CD4-positive, alpha-beta memory T cell (primary cell): Measurements from ENCODE around the gene TBC1D14. TPM values are rescaled to one million over a fixed set of nuclear protein-coding genes. Genes with fewer than 3 reads are reported as not detected.
A peak's percentile ranks its signal among the peaks of the same experiment; 100 is the strongest.

Source experiments
- CTCF ChIA-PET: fragments of 350-600 bp; sonication (Branson Sonifier 250); formaldehyde crosslinking; loops from one replicate; lab custom pipeline; 2021; ENCODE audit warnings: inconsistent platforms; ENCODE audit not compliant: partially characterized antibody; lab: Charles Lee
- POLR2A ChIA-PET: fragments of 350-600 bp; sonication (Branson Sonifier 250); formaldehyde crosslinking; loops from one replicate; lab custom pipeline; 2021; ENCODE audit not compliant: partially characterized antibody; lab: Charles Lee
- DNase-seq, 5 donors: peaks; one replicate each; pipeline versions ENCODE4 v3.0.0 to v3.0.0-alpha.2; 2020 to 2022; ENCODE audit warnings: mixed read lengths in 1 of 5
- H3K27ac ChIP-seq: one replicate; pipeline ENCODE4 v1.7.0; 2013; ENCODE audit warnings: low read depth, low read length
- H3K27me3 ChIP-seq: 2 replicates; pipeline ENCODE4 v1.7.0; 2013; ENCODE audit warnings: mild to moderate bottlenecking, low read length, moderate library complexity; ENCODE audit not compliant: insufficient read depth
- H3K36me3 ChIP-seq: 2 replicates; pipeline ENCODE4 v1.7.0; 2013; ENCODE audit warnings: mild to moderate bottlenecking, low read length, moderate library complexity; ENCODE audit not compliant: insufficient read depth
- H3K4me1 ChIP-seq: 2 replicates; pipeline ENCODE4 v1.7.0; 2013; ENCODE audit warnings: mild to moderate bottlenecking, low read length, moderate library complexity; ENCODE audit not compliant: insufficient read depth
- H3K4me3 ChIP-seq, 2 donors: one replicate each; pipeline ENCODE4 v1.7.0; 2013; ENCODE audit warnings: low read length in 2 of 2, mild to moderate bottlenecking in 1 of 2
- H3K9me3 ChIP-seq, 2 donors: one replicate each; pipeline ENCODE4 v1.7.0; 2013; ENCODE audit warnings: low read length in 2 of 2, control low read depth in 1 of 2; ENCODE audit not compliant: control insufficient read depth in 1 of 2
- H3K27ac Mint-ChIP-seq, 7 donors: one replicate each; pipeline ENCODE4 v1.8.0; 2020 to 2021; ENCODE audit warnings: mixed read lengths in 7 of 7, mild to moderate bottlenecking in 6 of 7, inconsistent platforms in 3 of 7, moderate library complexity in 3 of 7
- H3K27me3 Mint-ChIP-seq, 2 donors: one replicate each; pipeline ENCODE4 v1.8.0; 2020 to 2021; ENCODE audit warnings: mixed read lengths in 2 of 2
- H3K36me3 Mint-ChIP-seq, 2 donors: one replicate each; pipeline ENCODE4 v1.8.0; 2020 to 2021; ENCODE audit warnings: mixed read lengths in 2 of 2, inconsistent platforms in 1 of 2, mild to moderate bottlenecking in 1 of 2
- H3K4me1 Mint-ChIP-seq, 4 donors: one replicate each; pipeline ENCODE4 v1.8.0; 2020 to 2021; ENCODE audit warnings: mixed read lengths in 4 of 4, mild to moderate bottlenecking in 1 of 4
- H3K4me3 Mint-ChIP-seq, 8 donors: one replicate each; pipeline ENCODE4 v1.8.0; 2020 to 2021; ENCODE audit warnings: mixed read lengths in 8 of 8, mild to moderate bottlenecking in 7 of 8, moderate library complexity in 6 of 8, inconsistent platforms in 3 of 8
- H3K9me3 Mint-ChIP-seq, 8 donors: one replicate each; pipeline ENCODE4 v1.8.0; 2020 to 2021; ENCODE audit warnings: mixed read lengths in 8 of 8, mild to moderate bottlenecking in 5 of 8, inconsistent platforms in 3 of 8, moderate library complexity in 1 of 8
- intact Hi-C: fragments of 100-400 bp; cut with micrococcal nuclease; formaldehyde crosslinking; loops from one replicate; pipeline ENCODE4 v1.15.1; 2023
- polyA plus RNA-seq, 2 donors: library from polyadenylated mRNA; unstranded; fragments of 300-500 nt; fragmentation: Illumina TruSeq; gene quantifications; one replicate each; pipeline ENCODE4 v1.2.3, GENCODE V29; 2021
- total RNA-seq, 2 experiments: library from RNA; stranded (reverse); gene quantifications; one replicate each; pipeline ENCODE4 v1.2.3, GENCODE V29; 2021

TBC1D14 gene, protein sequence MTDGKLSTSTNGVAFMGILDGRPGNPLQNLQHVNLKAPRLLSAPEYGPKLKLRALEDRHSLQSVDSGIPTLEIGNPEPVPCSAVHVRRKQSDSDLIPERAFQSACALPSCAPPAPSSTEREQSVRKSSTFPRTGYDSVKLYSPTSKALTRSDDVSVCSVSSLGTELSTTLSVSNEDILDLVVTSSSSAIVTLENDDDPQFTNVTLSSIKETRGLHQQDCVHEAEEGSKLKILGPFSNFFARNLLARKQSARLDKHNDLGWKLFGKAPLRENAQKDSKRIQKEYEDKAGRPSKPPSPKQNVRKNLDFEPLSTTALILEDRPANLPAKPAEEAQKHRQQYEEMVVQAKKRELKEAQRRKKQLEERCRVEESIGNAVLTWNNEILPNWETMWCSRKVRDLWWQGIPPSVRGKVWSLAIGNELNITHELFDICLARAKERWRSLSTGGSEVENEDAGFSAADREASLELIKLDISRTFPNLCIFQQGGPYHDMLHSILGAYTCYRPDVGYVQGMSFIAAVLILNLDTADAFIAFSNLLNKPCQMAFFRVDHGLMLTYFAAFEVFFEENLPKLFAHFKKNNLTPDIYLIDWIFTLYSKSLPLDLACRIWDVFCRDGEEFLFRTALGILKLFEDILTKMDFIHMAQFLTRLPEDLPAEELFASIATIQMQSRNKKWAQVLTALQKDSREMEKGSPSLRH
- total RNA-seq (10 to 100 TPM; 73.7 to 80.7 TPM), polyA plus RNA-seq (10 to 100 TPM; 40.7 to 52.2 TPM)

DNA sequence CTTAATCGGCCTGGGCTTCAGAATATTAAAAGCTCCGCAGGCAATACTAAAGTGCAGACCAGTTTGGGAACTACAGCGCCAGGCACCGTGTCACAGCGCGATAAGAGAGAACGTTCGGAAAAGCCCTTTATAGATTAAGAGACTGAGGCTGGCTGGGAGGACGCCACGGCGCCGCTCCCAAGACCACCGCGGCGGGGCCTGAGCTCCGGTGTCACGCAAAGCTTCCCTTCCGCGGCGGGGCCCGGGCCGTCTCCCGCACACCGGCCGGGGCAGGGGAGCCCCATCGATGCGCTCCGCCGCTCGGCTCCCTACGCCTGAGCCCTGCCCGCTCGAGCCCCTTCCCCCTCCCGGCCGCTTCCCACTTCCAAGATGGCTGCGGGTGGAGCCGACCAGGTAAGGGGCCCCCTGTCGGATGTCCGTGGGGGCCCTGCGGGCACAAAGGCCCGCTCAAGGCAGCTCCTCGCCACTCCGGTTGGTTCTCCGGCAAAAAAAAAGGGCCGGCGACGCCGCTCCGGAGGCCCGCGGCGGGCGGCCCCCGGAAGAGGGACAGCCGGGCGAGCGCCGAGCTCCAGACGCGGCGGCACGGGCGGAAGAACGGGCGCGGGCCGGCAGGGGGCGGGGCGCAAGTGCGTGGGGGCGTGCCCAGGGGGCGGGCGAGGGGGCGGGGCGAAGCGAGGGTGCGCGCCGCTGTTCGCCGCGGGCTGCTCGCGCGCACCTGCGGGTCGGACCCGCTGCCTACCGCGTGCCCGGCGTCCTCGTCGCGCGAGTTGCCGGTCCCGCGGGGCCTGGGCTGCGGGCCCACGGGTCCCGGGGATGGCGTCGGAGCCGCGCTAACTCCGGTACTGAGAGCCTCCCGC is at the start of gene TBC1D14:
TSS of gene TBC1D14 (plus strand) at position 714 of the 857 bp plus-strand sequence. CDS start 13,564 bp downstream, outside the sequence.
- Histone ChIP-seq H3K27me3 (no peaks in the 10 kb centered on the region), H3K36me3 (no peaks in the 10 kb centered on the region), H3K4me1 (peaks cover 63% of the 10 kb centered on the region), H3K27ac (peak within 1 kb of the TSS; percentile 81), H3K4me3 (peak within 1 kb of the TSS; percentile 77 to 78), H3K9me3 (no peaks in the 10 kb centered on the region)
- ChIA-PET POLR2A (interaction anchor here (0.6 to 7.3 kb wide), 34 partner anchors 10 to 1232 kb away, joined by 3 to 98 read pairs (median 4); partner anchors contain the start of genes BLOC1S4, GRPEL1, KIAA0232 and MRFAP1), CTCF (interaction anchor here (0.7 to 4.6 kb wide), 19 partner anchors 9 to 246 kb away, joined by 3 to 89 read pairs (median 4); partner anchors contain the start of gene GRPEL1)
- peaks cover 30 to 67% (median 52%) of the 10 kb centered on the region in 4 donors for H3K4me1 Mint-ChIP-seq
- peak; percentile 88 to 92 (median 90) for DNase-seq
- H3K27me3 Mint-ChIP-seq = no peaks in the 10 kb centered on the region
- intact Hi-C loops = loop anchor here (1.0 to 2.0 kb wide), 7 partner anchors 9 to 269 kb away; partner anchors contain the start of genes GRPEL1, MRFAP1 and TADA2B
- H3K27ac Mint-ChIP-seq = peak within 1 kb of the TSS; percentile 88 to 96 (median 91)
- H3K9me3 Mint-ChIP-seq = no peaks in the 10 kb centered on the region
- H3K4me3 Mint-ChIP-seq = peak within 1 kb of the TSS; percentile 90 to 95 (median 91)
- peaks cover 0 to 9% of the 10 kb centered on the region in 2 donors for H3K36me3 Mint-ChIP-seq

DNA sequence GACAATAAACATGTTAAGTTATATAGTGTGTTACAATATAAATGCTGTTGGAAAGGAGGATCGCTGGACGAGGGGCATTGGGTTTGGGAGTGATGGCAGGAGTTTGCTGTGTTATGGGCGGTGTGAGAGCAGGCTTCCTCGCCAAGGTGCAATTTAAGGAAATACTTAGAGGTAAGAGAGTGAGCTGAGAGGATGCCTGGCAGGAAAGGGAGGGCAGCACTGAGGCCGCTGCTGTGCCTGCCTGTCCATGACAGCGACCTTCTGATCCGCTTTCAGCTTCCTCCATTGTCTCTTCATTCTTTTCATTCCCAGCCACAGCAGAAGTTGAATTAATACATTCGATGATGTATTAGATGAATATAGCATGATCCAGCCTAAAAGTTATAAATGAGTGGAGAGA is 41.2 kb upstream of the TBC1D14 start:
- Mint-ChIP-seq H3K4me3 (no peak overlapping the region), H3K27ac (peak overlapping the region in 5 of 7 donors; percentile 9 to 87 (median 57)), H3K9me3 (no peaks in the 10 kb centered on the region), H3K27me3 (no peaks in the 10 kb centered on the region), H3K36me3 (peaks cover 44 to 56% of the 10 kb centered on the region in 2 donors), H3K4me1 (peaks cover 0 to 4% (median 1%) of the 10 kb centered on the region in 4 donors)
- Histone ChIP-seq H3K9me3 (no peaks in the 10 kb centered on the region), H3K4me3 (no peak overlapping the region), H3K27ac (no peak overlapping the region), H3K36me3 (peaks cover 13% of the 10 kb centered on the region), H3K27me3 (no peaks in the 10 kb centered on the region), H3K4me1 (no peaks in the 10 kb centered on the region)
- no peak for DNase-seq
- intact Hi-C loops = no loop called here
- ChIA-PET POLR2A (no interaction called here), CTCF (interaction anchor here (0.6 to 1.1 kb wide), 4 partner anchors 18 to 194 kb away, joined by 3 to 5 read pairs (median 3); no protein-coding TSS in a partner anchor)

GRCh38 chr4:6869944-6870343 is 39.7 kb upstream of the TBC1D14 start:
- Mint-ChIP-seq H3K36me3 (peaks cover 42 to 58% of the 10 kb centered on the region in 2 donors), H3K27me3 (no peaks in the 10 kb centered on the region), H3K4me3 (no peak overlapping the region), H3K9me3 (no peaks in the 10 kb centered on the region), H3K27ac (no peak overlapping the region), H3K4me1 (peaks cover 1 to 6% (median 3%) of the 10 kb centered on the region in 4 donors)
- no peak overlapping the region for H3K4me3 ChIP-seq
- no peak overlapping the region for H3K27ac ChIP-seq
- intact Hi-C loops = loop anchor here (5.0 kb wide), 2 partner anchors 88 to 538 kb away; partner anchors contain the start of gene KIAA0232
- POLR2A ChIA-PET = no interaction called here
- H3K36me3 ChIP-seq = peaks cover 13% of the 10 kb centered on the region
- CTCF ChIA-PET = interaction anchor here (10.0 kb wide), 1 partner anchor 151 kb away, joined by 293 read pairs; the partner anchor contains the start of gene BLOC1S4
- no peaks in the 10 kb centered on the region for H3K27me3 ChIP-seq
- H3K9me3 ChIP-seq = no peaks in the 10 kb centered on the region
- H3K4me1 ChIP-seq = no peaks in the 10 kb centered on the region
- no peak for DNase-seq

GRCh38 chr4:6873291-6873690 is 36.3 kb upstream of the TBC1D14 start:
- ChIA-PET CTCF (interaction anchor here (0.5 to 10.0 kb wide), 69 partner anchors 9 to 928 kb away, joined by 3 to 293 read pairs (median 5); partner anchors contain the start of genes BLOC1S4, KIAA0232, MAN2B2 and MRFAP1), POLR2A (interaction anchor here (0.9 to 3.2 kb wide), 14 partner anchors 13 to 299 kb away, joined by 3 to 30 read pairs (median 4); partner anchors contain the start of genes BLOC1S4, GRPEL1, KIAA0232 and MAN2B2)
- no peak overlapping the region for H3K27ac ChIP-seq
- H3K36me3 Mint-ChIP-seq = peaks cover 38 to 58% of the 10 kb centered on the region in 2 donors
- H3K4me3 ChIP-seq = no peak overlapping the region
- no peaks in the 10 kb centered on the region for H3K27me3 ChIP-seq
- no peaks in the 10 kb centered on the region for H3K9me3 Mint-ChIP-seq
- no peaks in the 10 kb centered on the region for H3K9me3 ChIP-seq
- peak overlapping the region in 1 of 7 donors; percentile 88 for H3K27ac Mint-ChIP-seq
- H3K36me3 ChIP-seq = peaks cover 33% of the 10 kb centered on the region
- H3K4me1 Mint-ChIP-seq = peaks cover 0 to 6% (median 2%) of the 10 kb centered on the region in 4 donors
- no peaks in the 10 kb centered on the region for H3K27me3 Mint-ChIP-seq
- DNase-seq = no peak
- intact Hi-C loops = loop anchor here (5.0 kb wide), 2 partner anchors 91 to 541 kb away; partner anchors contain the start of gene KIAA0232
- H3K4me3 Mint-ChIP-seq = no peak overlapping the region
- H3K4me1 ChIP-seq = no peaks in the 10 kb centered on the region

DNA sequence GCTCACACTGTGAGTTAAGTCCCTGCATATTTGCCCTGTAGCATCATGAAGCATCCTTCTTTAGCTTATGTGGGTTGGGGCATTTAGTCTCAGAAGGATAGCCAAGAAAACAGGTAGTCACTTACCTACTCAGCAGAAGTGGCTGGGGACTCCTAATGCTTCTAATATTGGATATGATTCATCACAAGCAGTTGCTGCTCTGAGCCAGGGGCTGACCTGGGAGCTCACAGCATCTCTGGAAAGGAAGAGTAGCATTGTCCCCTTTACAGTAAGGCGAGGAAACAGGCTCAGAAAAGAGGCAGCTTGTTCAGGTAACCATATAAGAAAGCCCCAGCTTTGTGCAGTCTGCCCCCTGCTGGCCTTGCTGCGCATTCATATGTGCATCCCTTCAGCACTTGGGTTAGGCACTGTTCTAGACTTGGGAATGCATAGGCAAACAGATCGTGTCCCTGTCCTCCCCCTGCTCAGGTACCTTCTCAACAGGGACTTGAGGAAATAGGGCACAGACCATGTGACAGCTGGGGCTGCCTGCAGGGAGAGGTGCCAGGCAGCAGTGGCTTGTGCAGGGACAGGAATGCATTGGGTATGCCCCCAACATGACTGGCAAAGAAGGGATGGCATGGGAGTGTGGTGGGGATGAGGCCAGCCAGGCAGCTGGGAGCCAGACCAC is 35.7 kb upstream of the TBC1D14 start:
- no peak overlapping the region for H3K4me3 Mint-ChIP-seq
- no peaks in the 10 kb centered on the region for H3K27me3 Mint-ChIP-seq
- H3K27ac Mint-ChIP-seq = peak overlapping the region in 5 of 7 donors; percentile 32 to 76 (median 52)
- intact Hi-C loops = loop anchor here (1.0 to 5.0 kb wide), 5 partner anchors 92 to 542 kb away; partner anchors contain the start of gene KIAA0232
- Histone ChIP-seq H3K9me3 (no peaks in the 10 kb centered on the region), H3K36me3 (peaks cover 31% of the 10 kb centered on the region), H3K27ac (no peak overlapping the region), H3K4me3 (no peak overlapping the region), H3K27me3 (no peaks in the 10 kb centered on the region), H3K4me1 (no peaks in the 10 kb centered on the region)
- CTCF ChIA-PET = interaction anchor here (0.7 to 10.0 kb wide), 66 partner anchors 10 to 623 kb away, joined by 3 to 293 read pairs (median 5); partner anchors contain the start of genes BLOC1S4, KIAA0232, MAN2B2 and MRFAP1
- peaks cover 0 to 6% (median 2%) of the 10 kb centered on the region in 4 donors for H3K4me1 Mint-ChIP-seq
- DNase-seq = peak; percentile 70 to 80 (median 72)
- POLR2A ChIA-PET = interaction anchor here (0.9 to 3.2 kb wide), 14 partner anchors 91 to 299 kb away, joined by 3 to 30 read pairs (median 4); partner anchors contain the start of genes BLOC1S4, GRPEL1, KIAA0232 and MAN2B2
- H3K36me3 Mint-ChIP-seq = peaks cover 38 to 60% of the 10 kb centered on the region in 2 donors
- no peaks in the 10 kb centered on the region for H3K9me3 Mint-ChIP-seq
